ENCODE data around the gene CDC42BPG.
"Not testable (repeated sequence)": the region's sequence is repeated elsewhere in the genome, so short reads cannot be mapped to it uniquely, and the experiment has no call there.

CDC42BPG gene

DNA sequence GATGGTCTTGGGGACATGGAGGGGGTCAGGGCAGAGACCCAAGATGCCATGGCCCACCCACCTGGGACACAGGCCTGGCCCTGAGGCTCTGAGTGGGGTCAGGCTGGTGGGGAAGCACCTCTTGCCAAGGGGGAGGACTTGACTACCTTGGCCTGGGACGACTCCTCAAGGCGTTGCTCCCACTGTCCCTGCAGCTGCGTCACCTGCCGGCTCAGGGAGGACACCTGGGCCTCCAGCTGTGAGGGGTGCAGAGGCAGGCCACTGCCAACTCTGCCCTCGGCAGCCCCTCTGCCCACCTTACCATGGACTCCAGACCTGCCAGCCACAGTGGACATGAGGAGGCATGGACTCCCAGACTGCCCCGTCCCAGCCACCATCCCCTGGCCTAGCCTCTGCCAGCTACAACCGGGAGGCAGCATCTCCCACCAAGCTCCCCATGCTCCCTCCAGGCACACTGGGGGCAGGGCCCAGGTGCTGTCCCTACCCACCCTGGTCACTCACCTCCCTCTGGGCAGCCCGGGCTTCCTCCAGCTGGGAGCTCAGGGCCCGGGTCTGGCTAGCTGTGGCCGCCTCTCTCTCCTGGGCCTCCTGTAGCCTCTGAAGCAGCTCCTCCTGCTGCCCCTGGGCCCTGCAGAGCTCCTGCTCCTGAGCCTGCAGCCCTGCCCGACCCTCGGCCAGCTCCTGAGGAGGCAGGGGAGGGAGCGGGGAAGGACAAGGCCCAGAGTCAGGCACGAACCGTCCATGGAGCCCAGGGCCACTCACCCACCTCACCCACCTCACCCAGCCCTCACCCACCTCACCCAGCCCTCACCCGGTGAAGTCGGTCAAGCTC lies 8.6 kb downstream of the CDC42BPG start:
- DNase-seq (ENCODE audit: low read depth, low spot score): no peak

DNA sequence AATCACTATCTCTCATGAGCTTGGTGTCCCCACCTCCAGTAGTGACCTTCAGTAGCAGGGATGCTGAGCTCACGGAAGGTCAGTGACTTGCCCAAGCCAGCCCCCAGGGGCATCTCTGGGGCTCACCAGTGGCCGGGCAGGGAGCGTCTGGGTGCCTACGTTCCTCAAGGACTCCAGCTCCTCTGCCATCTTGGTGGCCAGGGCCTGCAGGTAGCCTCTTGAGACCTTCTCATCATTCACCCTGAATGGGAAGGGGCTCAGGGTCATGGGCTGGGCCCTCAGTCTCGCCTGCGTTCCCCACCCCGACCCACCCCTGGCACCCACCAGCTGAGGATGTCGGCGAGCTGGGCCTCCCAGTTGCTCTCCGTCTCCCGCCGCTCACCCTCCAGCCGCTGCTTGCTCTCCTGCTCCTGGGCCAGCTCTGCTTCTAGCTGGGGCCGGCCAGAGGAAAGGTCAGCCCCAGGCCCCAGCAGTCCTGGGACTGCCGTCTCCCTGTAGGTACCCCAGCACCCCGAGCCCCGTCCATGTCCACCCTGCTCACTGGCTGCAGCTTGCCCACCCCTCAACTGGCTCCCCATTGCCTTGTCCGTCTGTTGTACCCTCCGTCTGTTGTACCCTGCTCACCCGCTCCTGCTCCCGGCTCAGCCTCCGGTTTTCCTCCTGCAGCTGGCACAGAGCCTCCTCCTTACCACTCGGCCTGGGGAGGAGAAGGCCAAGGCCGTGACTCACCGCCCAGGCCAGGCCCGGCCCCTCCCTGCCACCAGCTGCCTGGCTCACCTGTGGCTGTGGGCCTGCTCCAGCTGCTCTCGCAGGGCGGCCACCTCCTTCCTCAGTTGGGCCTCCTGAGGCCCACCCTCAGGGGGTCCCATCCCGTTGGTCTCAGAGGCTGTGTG lies 9.5 kb downstream of the CDC42BPG start:
- DNase-seq (ENCODE audit: low read depth, low spot score): no peak

DNA sequence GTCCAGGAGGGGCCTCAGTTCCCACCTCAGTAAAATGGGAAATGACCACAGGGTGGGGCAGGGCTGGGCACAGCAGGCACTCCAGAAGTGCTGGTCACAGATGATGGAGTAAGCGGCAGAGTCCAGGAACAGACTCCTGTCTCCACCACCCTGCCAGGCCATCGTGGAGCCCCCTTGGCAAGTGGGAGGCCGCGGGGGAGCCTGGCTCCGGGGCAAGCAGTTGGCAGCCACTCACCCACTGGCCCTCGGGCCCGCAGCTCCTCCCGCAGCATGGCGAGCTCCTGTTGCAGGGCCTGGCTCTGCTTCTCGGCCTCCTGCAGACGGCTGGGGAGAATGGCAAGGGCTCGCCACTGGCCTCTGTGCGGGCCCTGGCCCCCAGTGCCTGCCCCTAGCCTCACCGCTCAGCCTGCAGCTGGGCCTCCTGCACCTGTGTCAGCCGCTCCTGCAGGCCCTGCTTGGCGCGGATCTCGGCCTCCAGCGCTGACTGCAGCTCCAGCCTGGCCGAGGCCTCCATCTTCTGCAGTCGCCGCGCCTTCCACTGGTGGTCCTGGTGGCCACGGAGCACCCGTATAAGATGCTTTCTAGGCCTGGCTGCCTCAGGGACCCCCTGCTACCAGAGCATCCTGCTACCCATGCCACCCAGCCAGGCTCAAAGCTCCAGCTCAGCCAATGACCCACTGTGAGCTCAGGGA lies 10.3 kb downstream of the CDC42BPG start:
- DNase-seq (ENCODE audit: low read depth, low spot score): no peak

DNA sequence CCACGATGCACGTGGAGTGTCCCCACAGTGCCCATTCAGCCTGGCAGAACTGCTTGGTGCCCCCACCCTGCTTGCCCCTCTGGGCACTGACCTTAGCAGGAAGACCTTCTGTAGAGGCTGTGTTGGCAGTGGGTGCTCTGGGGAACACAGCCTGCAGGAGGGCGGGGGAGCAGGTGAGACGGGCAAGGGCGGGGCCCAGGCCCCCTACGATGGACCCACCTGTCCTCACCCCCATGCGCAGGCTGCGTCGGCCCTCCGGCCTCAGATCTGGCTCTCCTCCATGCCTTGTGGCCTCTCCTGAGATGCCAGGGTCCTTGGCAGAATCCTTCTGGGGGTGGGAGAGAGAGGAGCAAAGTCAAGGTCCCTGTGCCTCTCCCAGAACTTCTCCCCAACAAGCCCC lies 10.9 kb downstream of the CDC42BPG start:
- no peak for DNase-seq (ENCODE audit: low read depth, low spot score)

DNA sequence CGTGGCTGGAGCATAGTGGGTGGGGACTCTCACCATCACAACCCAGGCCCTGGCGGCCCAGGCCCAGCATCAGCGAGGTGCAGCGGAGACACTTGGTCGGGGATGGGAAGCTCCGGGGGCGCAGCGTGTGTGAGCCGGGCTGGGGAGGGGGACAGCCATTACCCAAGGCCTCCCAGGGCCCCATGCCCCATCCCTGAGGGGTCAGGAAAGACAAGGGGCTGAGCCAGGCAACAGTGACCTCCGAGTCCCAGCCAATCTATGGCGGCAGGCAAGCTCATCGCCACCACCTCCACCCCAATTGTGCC lies 11.3 kb downstream of the CDC42BPG start:
- DNase-seq (ENCODE audit: low read depth, low spot score): no peak

DNA sequence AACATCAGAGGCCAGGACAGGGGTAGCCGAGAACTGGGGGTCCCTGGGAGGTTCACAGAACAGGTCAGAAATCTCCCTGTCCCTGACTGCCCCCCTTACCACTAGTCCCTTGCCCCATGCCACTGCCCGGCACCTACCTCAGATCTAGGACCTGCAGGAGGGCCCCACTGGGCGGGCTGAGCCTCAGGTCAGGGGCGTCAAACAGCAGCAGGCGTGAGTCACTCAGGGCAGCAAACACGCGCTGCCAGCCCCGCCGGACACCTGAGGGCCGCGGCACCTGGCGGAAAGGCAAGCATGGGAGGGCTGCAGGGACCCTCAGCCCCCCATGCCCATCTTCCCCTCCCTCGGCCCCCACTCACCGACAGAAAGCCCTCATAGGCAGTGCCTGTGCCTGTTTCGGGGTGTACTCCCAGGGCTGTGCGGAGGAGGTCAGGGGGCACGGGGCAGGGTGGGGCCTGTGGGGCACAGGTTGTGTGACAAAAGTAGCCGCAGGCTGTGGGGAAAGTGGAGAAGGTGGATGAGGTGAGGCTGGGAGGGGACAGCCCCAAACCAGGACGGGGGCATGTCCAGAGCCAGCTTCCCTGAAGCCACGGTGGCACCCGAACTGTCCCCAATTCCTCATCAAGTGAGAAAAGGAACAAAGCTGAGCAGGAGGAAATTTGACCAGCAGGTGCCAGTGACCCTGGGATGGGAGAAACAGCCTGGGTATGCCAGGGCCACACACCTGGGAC lies 11.8 kb downstream of the CDC42BPG start:
- no peak for DNase-seq (ENCODE audit: low read depth, low spot score)

DNA sequence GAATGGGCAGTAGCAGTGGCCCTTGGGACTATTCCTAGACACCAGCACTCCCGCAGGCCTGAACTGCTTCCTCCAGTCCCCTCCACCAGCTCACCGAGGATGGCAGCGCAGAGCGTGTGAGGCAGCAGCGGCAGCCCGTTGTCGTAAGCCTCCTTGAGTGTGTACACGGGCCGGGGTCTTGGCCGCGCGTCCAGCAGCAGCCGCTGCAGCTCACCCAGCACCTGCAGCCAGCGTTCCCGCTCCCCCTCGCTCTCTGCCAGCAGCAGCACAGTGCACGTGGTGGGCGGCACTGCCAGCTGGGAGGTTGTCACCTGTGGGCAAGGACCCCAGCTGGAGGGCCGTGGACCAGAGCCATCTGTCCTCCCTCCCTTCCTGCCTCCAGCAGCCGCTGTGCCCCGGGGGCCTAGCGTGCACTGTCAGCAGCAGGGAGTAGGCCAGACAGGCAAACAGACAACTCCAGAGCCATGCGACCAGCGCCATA lies 13.0 kb downstream of the CDC42BPG start:
- no peak for DNase-seq (ENCODE audit: low read depth, low spot score)

DNA sequence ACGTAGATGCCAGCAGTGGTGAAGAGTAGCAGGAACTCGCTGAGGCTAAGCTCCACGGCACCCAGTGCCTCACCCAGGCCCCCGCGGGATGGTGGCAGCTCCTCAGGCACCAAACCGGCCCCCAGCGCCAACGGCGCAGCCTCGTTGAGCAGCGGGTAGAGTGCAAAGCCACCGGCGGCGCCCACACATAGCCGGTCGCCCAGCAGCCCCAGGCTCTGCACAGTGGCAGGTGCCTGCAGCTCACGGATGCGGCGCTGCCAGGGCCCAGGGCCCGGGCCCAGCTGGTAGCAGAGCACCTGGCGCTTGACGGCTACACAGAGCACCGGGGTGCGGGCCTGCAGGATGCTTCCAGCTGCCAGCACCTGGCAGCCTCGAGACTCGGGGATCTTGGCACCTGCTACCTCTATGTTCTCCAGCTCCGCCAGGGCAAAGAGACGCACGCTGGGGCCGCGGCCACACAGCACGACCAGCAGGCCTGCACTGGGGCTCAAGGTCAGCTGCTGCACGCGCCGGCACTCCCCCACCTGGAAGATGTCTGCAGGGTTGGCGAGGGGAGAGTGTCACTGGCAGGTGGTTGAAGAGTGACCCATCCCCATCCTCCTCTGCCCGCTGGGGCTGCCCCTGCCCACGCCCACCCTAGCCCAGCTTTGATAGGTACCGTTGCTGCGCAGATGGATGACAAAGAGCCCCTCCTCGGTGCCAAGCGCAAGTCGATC lies 14.8 kb downstream of the CDC42BPG start:
- no peak for DNase-seq (ENCODE audit: low read depth, low spot score)

DNA sequence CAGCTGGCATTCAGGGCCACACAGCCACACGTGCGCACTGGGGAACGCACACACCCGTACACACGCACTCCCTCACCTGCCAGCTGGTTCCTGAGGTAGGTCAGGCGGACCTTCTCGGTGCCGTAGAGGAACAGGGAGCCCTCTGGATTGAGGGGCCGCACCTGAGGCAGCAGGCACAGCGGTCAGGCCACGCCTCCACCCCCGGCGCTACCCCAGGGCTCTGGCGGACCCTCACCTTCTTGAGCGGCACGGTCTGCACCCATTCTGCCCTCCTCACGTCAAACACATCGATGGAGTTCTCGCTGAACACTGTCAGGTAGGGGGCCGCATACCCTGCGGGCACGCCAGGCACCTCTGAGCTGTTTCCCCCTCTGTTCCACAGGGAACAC lies 17.0 kb downstream of the CDC42BPG start:
- no peak for DNase-seq (ENCODE audit: low read depth, low spot score)

DNA sequence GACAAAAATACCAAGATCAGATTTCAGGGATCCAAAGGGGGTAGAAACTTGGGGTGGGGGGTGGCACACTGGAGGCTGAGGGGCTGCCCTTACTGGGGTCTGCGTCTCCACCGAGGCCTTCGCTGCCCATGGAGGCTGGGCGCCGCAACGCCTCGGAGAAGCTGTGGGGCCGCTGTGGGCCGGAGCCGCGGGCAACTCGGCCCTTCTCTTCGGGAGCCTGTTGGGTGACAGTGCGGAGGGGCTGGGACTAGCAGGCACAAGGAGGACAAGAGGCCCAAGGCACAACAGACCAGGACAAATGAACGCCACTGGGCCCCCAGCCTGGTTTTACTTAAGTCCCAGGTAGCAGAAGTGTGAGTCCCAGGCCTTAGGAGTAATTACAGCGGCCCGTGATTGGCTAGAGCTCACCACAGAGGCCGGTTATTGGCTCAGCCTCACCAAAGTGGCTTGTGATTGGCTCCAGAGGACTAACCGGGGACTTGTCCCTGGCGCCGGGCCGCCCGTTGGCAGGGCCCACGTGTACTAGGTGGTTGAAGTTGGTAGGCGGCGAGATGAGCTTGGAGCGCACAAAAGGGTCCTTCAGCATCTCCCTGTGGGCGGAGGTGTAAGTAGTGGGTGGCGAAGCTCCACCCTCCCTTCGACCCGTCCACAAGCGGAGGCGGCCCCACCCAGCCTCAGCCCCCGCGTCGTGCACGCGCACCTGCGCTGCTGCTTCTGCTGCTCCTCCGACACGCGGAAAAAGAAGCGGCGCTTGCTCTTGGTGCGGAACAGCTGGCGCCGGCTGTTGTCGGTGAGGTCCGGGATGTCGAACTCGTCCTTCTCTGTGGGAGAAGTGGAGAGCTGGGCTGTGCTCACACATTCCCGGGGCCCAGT lies 17.6 kb downstream of the CDC42BPG start:
- no peak for DNase-seq (ENCODE audit: low read depth, low spot score)

DNA sequence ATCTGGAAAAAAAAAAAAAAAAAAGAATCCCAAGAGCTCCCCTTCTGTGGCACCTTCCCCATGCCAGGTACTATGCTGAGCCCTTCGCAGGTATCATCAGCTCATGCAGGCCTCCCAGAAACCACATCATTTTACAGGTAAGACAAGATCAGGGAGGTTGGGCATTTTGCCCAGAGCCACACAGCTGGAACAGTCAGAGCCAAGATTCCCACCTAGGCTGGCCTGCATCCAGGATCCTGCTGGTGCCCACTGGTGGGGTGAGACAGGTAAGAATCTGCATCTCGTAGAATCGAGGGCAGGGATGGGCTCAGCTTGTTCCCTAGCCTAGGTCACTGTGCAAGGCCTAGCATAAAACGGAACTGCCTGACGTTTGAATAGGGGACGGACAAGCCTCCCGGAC lies 18.4 kb downstream of the CDC42BPG start:
- DNase-seq (ENCODE audit: low read depth, low spot score): no peak

DNA sequence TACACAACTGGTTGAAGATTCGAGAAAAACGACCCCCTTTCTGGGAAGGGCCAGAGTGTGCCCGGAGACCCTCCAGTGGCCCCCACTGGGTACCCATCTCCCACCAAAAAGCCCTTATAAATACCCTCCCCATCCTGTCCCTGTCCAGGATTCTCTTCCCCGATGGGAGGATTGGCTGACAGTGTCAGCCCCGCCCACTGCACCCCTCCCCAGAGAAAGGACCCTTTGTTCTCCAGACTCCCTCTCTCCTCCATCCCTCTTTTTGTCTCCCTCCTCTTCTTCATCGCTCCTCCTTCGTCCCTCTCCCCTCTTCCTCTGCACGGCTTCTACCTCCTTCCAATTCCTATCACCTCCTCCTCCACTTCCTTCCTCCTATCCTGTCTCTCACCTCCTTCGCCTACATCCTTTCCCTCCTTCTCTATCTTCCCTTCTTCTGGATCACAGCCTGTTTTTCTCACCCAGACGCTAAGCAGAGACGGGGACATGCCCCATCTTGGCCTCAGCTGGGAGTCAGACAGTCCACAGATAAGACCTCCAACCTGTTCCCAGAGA lies 20.8 kb downstream of the CDC42BPG start:
- DNase-seq (ENCODE audit: low read depth, low spot score): no peak

DNA sequence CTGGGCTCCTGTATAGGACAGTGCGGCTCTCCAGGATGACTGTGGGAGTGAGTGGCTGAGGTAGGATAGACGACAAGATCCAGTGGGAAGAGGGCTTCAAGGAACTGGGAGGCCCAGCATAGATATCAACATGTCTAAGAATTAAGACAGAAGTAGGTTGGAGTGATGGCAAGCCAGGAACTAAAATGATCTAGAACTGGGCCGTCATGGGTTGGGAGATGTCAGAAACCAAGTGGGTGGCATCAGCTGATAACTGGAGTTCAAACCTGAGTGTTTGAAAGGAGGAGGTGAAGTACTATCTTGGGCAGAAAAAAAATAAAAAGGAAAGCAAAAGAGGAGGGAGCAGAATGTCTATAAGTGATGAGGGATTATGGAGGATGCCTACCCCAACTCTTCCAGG lies 27.0 kb downstream of the CDC42BPG start:
- no peak for DNase-seq (ENCODE audit: low read depth, low spot score)

DNA sequence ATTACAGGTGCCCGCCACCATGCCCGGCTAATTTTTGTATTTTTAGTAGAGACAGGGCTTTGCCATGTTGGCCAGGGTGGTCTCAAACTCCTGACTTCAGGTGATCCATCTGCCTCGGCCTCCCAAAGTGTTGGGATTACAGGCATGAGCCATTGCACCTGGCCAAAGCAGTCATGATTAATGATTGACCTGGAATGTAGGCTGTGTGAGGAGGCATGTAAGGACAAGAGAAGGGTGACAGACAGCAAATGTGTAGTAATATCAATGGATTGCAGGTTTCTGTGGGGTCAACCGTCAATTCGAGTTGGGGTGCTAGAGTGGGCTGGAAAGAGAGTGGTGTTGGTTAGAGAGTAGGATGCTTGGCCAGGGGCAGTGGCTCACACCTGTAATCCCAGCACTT lies 29.0 kb downstream of the CDC42BPG start:
- DNase-seq (ENCODE audit: low read depth, low spot score): not testable (repeated sequence)

DNA sequence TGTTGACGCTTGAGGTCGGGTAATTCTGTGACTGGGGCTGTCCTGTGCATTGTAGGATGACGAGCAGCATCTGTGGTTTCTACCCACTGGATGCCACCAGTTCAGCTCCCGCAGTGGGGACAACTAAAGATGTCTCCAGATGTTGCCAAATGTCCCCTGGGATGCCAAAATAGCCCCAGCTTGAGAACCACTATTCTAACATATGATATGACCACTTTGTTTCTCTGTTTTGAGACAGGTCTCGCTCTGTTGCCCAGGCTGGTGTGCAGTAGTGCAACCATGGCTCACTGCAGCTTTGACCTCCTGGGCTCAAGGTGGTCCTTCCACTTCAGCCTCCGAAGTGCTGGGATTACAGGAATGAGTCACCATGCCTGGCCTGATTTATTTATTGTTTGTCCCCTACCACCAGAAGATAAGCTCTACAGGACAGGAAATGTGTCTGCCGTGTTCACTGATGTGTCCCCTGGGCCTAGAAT lies 29.7 kb downstream of the CDC42BPG start:
- no peak for DNase-seq (ENCODE audit: low read depth, low spot score)

DNA sequence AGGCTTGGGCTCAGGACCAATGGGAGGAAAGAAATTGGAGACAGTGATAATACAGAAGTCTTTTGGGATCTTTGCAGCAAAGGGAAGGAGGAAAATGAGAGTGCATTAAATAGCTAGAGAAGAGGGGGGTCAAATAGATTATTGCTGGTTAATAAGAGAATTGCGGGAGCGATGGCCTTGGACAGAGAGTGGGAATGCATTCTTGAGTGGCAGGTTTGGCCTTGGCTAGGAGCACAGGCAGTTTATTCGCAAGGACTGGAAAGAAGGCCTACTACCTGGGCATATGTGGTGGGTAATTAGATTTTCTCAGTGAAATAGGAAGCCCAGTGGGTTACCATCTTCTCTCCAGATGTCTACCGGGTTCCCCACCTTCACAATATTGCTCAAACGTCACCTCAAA lies 30.6 kb downstream of the CDC42BPG start:
- DNase-seq (ENCODE audit: low read depth, low spot score): no peak

DNA sequence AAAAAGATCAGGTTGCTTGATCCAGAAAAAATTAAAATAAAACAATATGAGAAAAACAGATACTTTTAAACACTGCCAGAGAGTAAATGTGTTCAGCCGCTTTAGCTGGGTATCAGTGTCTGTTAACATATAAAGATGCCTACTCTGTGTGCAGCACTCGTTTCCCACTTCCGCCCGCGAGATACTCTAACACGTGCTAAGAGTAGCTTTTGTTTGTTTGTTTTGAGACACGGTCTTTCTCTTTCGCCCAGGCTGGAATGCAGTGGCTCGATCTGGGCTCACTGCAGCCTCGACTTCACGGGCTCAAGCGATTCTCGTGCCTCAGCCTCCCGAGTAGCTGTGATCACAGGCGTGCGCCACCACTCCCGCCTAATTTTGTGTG lies 33.6 kb downstream of the CDC42BPG start:
- DNase-seq (ENCODE audit: low read depth, low spot score): no peak

DNA sequence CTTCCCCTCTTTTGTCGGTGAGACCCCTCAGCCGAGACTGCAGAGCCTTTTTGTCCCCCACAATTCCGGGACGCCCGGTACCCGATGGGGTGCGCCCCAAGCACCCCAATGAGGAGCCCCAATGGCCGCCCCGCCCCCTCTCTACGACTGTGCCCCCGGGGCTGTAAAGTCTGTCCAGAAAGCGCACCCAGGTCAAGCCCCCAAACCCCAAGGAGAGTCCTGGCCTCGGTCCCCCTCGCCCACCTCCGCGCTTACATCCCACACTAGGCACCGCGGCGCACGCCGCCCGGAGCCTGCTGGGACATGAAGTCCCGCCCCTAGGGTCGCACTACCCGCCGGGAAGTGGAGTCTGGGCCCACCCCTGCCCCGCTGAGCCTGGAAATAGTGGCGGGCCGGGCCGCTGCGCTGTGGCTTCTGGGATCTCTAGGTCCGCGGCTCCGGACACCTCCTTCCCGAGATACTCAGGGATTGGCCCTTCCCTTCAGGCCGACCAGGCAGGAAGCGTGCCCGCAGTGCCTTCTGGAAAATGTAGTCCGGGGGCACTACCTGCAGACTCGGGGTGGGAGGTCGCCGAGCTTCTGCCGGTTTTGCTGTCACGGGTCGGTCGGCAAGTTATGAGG lies 34.1 kb downstream of the CDC42BPG start, which contains the start of gene MEN1:
MEN1 (minus strand) TSS at position 281 of the 620 bp plus-strand sequence. CDS start 442 bp downstream, outside the sequence.
- peak; percentile 85 for DNase-seq (ENCODE audit: low read depth, low spot score)

DNA sequence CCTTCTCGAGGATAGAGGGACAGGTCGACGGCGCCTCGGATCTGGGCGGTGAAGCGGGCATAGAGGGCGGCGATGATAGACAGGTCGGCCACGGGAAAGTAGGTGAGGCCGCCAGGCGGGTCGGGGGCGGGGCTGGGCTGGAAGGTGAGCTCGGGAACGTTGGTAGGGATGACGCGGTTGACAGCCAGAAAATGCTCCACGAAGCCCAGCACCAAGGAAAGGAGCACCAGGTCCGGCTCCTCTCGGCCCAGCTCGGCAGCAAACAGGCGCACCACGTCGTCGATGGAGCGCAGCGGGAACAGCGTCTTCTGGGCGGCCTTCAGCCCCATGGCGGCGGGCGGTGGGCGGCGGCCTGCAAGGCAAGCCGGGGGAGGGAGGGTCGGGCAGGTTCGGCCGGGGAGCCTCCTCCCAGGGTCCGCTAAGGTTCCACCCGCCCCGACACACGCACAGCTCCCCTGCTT lies 34.6 kb downstream of the CDC42BPG start:
- no peak for DNase-seq (ENCODE audit: low read depth, low spot score)

Measured in smooth muscle cell of the brain vasculature (primary cell).